HG03066 (cell line): Measurements from ENCODE around the gene LOXL3.

ENCODE experiments used
- ATAC-seq: cut with Tn5 transposase; IDR thresholded peaks from one replicate; pipeline ENCODE4 v1.9.1; 2021; ENCODE audit warnings: low read depth; ENCODE audit not compliant: unreplicated experiment

The LOXL3 gene

GRCh38 chr2:74529357-74530238 is 24.1 kb downstream of the LOXL3 start, which contains the start of the genes AUP1 and HTRA2:
Gene AUP1, minus strand, starts transcription at chr2:74529706. Its CDS starts 77 bp downstream, at chr2:74529629.
Gene HTRA2, plus strand, starts transcription at chr2:74529933. Its CDS starts 74 bp downstream, at chr2:74530007.
- ATAC-seq, result peak; percentile 82

DNA sequence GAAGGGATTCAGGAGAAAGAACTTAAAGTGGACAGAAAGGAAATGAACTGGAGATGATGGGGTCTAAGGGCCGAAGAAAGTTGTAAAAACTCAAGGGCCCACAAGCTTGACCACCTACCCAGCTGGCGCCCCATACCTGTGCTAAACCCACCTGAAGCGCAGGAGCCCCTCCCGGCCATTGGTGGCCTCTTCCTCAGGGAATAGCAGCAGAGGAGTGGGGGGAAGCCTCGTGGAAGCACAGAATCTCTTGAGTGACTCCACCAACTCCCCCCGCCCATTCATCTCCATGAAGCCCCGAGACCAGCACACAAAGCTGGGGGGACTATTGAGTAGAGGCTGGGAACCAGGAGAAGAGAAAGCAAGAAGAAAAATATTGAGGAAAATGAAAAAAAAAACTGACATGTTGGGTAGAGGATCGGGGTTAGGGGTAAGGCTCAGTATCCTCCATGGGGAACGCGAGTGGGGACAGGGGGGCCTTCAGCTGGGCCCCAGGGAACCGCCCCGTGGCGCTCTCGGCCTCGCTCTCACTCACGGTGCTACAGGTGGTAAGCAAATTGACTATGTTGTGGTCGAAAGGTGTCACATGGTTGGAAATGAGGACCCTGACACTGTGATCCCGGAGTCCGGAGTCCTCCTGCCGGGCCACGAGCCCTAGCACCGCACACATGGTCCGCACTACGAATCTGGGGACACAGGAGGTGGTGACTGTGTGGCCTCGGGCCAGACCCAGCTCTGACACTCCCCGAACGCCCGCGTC is 25.0 kb downstream of the LOXL3 start:
- peak; percentile 3 for ATAC-seq

DNA sequence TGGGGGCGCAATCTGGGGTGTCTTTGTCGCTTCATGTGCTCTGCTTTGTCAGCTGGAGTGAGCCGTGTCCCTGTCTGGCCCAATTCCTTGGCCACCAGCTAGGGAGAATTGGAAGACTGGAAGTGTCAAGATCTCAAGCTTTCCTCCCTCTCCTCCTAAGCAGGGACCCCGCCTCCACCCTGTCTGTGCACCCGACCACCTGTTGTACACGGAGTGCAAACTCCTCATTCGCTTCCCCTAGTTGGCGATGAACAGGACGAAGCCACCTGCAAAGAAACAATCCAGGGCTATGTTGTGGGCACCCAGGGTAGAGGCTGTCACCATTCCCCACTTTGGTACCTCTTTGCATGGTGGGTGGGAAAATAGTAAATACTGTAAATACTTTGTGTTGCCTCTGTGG is 26.0 kb downstream of the LOXL3 start:
- no peak for ATAC-seq

GRCh38 chr2:74526649-74527230 is 27.0 kb downstream of the LOXL3 start:
- ATAC-seq, result no peak

- ATAC-seq, result no peak
Observed at GRCh38 chr2:74525717-74526648, 27.8 kb downstream of the LOXL3 start, which contains the start of gene DQX1. Gene DQX1, minus strand, starts transcription at chr2:74526231. Its CDS starts 502 bp downstream, at chr2:74525729.

- ATAC-seq, result no peak
Observed at GRCh38 chr2:74524955-74525716, 28.6 kb downstream of the LOXL3 start.

GRCh38 chr2:74524005-74524404 is 29.7 kb downstream of the LOXL3 start:
- no peak for ATAC-seq

DNA sequence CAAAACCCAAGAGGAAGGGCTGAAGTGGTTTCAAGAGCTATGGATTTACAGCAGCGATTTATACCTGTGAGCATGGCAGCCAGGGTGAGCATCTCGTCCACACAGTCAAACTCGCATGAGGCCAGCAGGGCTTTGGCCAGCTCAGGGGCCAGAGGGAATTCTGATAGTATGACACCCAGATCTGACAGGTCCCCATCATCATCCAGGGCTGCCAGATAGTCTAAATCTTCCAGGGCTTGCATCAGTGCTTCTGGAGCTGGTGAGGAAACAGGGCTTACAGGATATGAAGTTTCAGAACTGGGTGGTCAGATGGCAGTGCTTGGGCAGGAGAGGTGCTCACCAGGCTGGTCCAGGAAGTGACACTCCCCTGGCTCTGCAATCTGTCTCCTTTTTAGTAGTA is 31.2 kb downstream of the LOXL3 start:
- no peak for ATAC-seq

GRCh38 chr2:74516650-74517049 is 37.1 kb downstream of the LOXL3 start:
- no peak for ATAC-seq

GRCh38 chr2:74515981-74516633 is 37.6 kb downstream of the LOXL3 start:
- ATAC-seq, result no peak

GRCh38 chr2:74515271-74515980 is 38.3 kb downstream of the LOXL3 start:
- ATAC-seq, result no peak

GRCh38 chr2:74514368-74515270 is 39.1 kb downstream of the LOXL3 start, which contains the start of gene TLX2:
Gene TLX2, plus strand, starts transcription at chr2:74514450. Its CDS starts 357 bp downstream, at chr2:74514807.
- ATAC-seq, result no peak

- ATAC-seq, result no peak
Observed at GRCh38 chr2:74513605-74514367, 40.0 kb downstream of the LOXL3 start.

- ATAC-seq, result no peak
Observed at GRCh38 chr2:74512744-74513604, 40.8 kb downstream of the LOXL3 start.
